ENCODE data around the gene AUP1. TPM values are rescaled to one million over a fixed set of nuclear protein-coding genes. Genes with fewer than 3 reads are reported as not detected.

AUP1 gene
- total and polyA plus RNA-seq, 2 of the 8 experiments (the other 6 are each of a cell fraction or from before 2014, with no cell fraction given): 83.4 to 121 TPM

DNA sequence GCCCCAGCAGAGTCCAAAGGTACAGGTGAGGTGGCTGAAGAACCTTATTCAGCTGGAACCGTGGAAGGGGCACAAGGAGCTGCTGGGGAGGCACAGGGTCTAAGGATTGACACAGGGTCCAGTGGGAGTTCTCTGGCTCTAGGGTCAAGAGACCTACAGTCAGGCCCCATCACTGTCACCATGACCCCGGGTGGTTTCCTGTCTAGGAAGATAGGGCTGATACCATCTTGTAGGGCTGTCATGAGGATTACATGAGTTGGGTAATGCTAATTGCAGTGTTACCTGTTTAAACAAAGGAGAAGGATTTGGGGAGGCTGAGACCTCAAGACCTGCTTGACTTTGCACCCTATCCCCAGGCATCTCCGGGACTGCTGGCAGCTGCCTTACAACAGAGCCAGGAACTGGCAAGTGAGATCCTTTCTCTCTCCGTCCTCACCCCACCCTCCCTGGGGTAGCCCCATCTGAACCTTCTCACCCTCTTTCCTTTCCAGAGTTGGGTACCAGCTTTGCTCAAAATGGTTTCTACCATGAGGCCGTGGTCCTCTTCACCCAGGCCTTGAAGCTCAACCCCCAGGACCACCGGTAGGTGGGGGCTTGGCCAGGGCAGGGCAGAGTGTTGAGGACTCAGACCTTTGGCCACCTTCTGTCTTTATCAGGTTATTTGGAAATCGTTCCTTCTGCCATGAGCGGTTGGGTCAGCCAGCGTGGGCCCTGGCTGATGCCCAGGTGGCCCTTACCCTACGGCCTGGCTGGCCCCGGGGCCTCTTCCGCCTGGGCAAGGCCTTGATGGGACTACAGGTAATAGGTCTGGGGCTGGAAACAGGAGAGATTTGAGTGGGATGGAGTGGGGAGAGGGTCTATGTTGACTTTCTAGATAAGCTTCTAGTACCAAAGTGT, 37.6 kb downstream of the AUP1 start (continued):
- TF ChIP-seq SP4 (IDR thresholded peaks at IDR 0.05; ENCODE audit: low read length): no peak
- no peak for TF ChIP-seq RXRA (IDR thresholded peaks at IDR 0.05; ENCODE audit: insufficient read depth, low read depth, low read length)
- TF ChIP-seq KDM4A (IDR thresholded peaks at IDR 0.05; ENCODE audit: low read depth, low read length, severe bottlenecking): no peak
- TF ChIP-seq, protein P1, sequence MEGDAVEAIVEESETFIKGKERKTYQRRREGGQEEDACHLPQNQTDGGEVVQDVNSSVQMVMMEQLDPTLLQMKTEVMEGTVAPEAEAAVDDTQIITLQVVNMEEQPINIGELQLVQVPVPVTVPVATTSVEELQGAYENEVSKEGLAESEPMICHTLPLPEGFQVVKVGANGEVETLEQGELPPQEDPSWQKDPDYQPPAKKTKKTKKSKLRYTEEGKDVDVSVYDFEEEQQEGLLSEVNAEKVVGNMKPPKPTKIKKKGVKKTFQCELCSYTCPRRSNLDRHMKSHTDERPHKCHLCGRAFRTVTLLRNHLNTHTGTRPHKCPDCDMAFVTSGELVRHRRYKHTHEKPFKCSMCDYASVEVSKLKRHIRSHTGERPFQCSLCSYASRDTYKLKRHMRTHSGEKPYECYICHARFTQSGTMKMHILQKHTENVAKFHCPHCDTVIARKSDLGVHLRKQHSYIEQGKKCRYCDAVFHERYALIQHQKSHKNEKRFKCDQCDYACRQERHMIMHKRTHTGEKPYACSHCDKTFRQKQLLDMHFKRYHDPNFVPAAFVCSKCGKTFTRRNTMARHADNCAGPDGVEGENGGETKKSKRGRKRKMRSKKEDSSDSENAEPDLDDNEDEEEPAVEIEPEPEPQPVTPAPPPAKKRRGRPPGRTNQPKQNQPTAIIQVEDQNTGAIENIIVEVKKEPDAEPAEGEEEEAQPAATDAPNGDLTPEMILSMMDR (IDR thresholded peaks at IDR 0.05; ENCODE audit: control extremely low read depth in 1 of 3, insufficient read depth in 1 of 3, low read depth in 1 of 3, low read length in 3 of 3): no peak
- TF ChIP-seq TEAD4 (IDR thresholded peaks at IDR 0.05; ENCODE audit: low read depth, low read length): no peak
- no peak for TF ChIP-seq KDM5A (IDR thresholded peaks at IDR 0.05; ENCODE audit: low read length)
